ENCODE results near the gene IGSF6.

The IGSF6 gene

DNA sequence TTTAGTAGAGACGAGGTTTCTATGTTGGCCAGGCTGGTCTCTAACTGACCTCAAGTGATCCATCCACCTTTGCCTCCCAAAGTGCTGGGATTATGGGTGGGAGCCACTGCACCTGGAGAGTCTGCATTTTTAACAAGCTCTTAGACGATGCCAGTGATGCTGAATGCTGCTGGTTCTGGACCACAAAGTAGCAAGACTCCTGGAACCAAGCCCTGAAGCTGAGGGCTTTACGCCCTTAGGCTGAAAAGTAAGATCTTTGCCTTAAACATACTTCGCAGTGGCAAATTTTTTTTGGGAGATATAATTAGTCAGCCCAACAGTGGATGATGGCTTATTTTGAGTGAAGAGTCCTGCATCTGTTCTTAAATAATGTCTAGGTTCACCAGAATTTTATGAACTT is 39.0 kb downstream of the IGSF6 start:
- Histone ChIP-seq H3K27me3 (replicated peaks) (no peaks in the 10 kb centered on the region), H3K4me3 (ENCODE audit: low read depth, low read length) (no peak overlapping the region), H3K27ac (no peak overlapping the region), H3K36me3 (replicated peaks) (no peaks in the 10 kb centered on the region)
- TF ChIP-seq, protein P1, sequence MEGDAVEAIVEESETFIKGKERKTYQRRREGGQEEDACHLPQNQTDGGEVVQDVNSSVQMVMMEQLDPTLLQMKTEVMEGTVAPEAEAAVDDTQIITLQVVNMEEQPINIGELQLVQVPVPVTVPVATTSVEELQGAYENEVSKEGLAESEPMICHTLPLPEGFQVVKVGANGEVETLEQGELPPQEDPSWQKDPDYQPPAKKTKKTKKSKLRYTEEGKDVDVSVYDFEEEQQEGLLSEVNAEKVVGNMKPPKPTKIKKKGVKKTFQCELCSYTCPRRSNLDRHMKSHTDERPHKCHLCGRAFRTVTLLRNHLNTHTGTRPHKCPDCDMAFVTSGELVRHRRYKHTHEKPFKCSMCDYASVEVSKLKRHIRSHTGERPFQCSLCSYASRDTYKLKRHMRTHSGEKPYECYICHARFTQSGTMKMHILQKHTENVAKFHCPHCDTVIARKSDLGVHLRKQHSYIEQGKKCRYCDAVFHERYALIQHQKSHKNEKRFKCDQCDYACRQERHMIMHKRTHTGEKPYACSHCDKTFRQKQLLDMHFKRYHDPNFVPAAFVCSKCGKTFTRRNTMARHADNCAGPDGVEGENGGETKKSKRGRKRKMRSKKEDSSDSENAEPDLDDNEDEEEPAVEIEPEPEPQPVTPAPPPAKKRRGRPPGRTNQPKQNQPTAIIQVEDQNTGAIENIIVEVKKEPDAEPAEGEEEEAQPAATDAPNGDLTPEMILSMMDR (IDR thresholded peaks at IDR 0.05; ENCODE audit: low read depth, low read length, missing control alignments): no peak
- no peak for DNase-seq
- in situ Hi-C loops (cut with HindIII; ENCODE audit: low pct_ligation_motif_present, low sequenced_read_pairs): no loop called here

DNA sequence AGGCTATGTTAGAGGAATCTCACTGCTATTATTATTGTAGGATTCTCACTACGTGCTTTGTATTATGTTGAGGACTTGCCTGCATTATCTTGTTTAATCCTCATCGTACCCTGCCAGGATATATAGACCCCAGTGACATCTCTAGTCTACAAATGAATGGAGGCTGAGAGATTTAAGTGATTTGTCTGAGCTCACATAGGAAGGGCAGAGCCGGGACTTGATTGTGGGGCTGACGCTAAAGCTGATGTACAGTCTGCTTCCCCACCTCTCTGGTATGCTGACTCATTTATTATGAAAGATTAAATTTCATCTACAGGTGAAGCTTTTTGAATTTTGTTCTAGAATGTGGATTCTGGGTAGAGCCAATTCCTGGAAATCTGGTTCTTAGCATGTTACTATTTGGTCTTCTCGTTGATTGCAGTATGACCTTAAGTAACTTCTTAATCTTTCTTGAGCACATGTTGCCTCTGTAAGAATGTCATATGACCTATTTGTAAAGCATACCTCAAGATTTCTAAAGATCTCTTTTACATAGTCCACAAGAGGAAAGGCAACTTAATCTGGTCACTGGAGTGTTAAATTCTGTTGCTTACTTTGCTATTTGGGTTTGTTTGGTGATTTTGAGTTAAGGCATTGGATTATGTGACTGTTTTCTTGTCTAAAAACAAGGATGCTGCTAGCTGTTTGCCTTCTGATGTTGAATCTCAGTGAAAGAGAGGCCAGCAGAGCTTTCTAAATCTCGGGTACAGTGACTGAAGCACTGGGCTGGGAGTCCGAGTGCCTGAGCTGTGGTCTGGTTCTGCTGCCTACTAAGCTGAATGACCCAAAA is 40.6 kb downstream of the IGSF6 start:
- Histone ChIP-seq H3K36me3 (replicated peaks) (no peaks in the 10 kb centered on the region), H3K4me3 (ENCODE audit: low read depth, low read length) (no peak overlapping the region), H3K27me3 (replicated peaks) (no peaks in the 10 kb centered on the region), H3K27ac (no peak overlapping the region)
- in situ Hi-C loops (cut with HindIII; ENCODE audit: low pct_ligation_motif_present, low sequenced_read_pairs): no loop called here
- no peak for DNase-seq
- TF ChIP-seq, protein P1 (IDR thresholded peaks at IDR 0.05; ENCODE audit: low read depth, low read length, missing control alignments): no peak

DNA sequence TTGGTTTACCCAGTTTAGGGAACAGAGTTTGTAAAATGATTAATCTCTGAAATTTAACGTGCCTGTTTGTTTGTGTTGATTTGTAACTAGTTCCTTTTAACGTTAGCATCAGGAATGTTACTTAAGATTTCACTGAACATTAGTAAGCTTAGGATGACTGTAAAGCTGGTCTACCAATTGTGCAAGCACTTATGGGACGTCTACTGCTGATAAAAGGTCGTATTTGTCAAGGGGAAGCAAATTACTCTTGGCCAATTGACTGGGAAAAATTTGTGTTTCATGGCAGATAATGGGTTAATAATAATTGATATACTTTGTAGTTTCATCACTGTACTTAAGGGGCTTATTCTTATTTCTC is 41.2 kb downstream of the IGSF6 start:
- TF ChIP-seq, protein P1 (IDR thresholded peaks at IDR 0.05; ENCODE audit: low read depth, low read length, missing control alignments): no peak
- in situ Hi-C loops (cut with HindIII; ENCODE audit: low pct_ligation_motif_present, low sequenced_read_pairs): no loop called here
- Histone ChIP-seq H3K27me3 (replicated peaks) (no peaks in the 10 kb centered on the region), H3K4me3 (ENCODE audit: low read depth, low read length) (no peak overlapping the region), H3K36me3 (replicated peaks) (no peaks in the 10 kb centered on the region), H3K27ac (no peak overlapping the region)
- DNase-seq: no peak

DNA sequence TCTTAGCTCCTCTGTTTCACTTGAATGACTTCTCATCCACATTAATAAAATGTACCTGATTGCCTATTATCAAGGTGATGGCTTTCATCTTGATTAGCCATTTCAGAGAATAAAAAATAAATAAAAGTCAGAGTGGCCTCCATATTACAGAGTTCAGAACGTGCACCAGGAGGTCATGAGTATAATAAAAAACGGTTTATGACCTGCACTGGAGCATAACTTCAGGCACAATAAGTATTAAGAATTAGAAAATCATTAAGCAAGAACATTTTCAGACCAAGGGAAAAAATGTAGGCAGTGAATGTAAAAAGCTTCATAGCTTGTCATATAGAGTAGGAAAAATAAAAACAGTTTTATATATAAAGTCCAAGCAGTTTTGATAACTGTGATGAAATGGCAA is 41.6 kb downstream of the IGSF6 start:
- in situ Hi-C loops (cut with HindIII; ENCODE audit: low pct_ligation_motif_present, low sequenced_read_pairs): no loop called here
- no peaks in the 10 kb centered on the region for H3K27me3 ChIP-seq (replicated peaks)
- no peak for DNase-seq
- no peaks in the 10 kb centered on the region for H3K36me3 ChIP-seq (replicated peaks)
- no peak overlapping the region for H3K4me3 ChIP-seq (ENCODE audit: low read depth, low read length)
- TF ChIP-seq, protein P1 (IDR thresholded peaks at IDR 0.05; ENCODE audit: low read depth, low read length, missing control alignments): no peak
- H3K27ac ChIP-seq: no peak overlapping the region

DNA sequence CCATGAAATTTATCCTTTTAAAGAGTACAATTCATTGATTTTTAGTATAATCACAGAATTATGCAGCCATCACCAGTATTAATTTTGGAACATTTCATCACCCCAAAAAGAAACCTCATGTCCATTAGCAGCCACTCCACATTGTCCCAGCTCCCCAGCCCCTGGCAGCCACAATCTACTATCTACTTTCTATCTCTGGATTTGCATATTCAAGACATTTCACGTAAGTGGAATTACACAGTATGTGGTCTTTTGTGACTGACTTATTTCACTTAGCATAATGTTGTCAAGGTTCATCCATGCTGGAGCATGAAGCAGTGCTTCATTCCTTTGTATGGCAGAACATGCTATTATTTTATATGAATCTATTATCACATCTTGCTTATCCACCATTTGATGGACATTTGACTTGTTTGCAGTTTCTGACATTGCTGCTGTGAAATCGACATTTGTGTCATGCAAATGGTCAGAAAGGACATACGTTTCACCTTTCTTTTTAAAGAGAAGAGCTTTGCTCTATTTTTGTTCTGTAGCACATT is 42.3 kb downstream of the IGSF6 start:
- in situ Hi-C loops (cut with HindIII; ENCODE audit: low pct_ligation_motif_present, low sequenced_read_pairs): no loop called here
- Histone ChIP-seq H3K27ac (no peak overlapping the region), H3K27me3 (replicated peaks) (no peaks in the 10 kb centered on the region), H3K4me3 (ENCODE audit: low read depth, low read length) (no peak overlapping the region), H3K36me3 (replicated peaks) (no peaks in the 10 kb centered on the region)
- TF ChIP-seq, protein P1 (IDR thresholded peaks at IDR 0.05; ENCODE audit: low read depth, low read length, missing control alignments): no peak
- DNase-seq: no peak

Data from brain microvascular endothelial cell (primary cell).